ENCODE data around the gene NIPAL3. TPM values are rescaled to one million over a fixed set of nuclear protein-coding genes. Genes with fewer than 3 reads are reported as not detected.

NIPAL3 gene
- total RNA-seq, 4 donors from 2014 or later: 25.0 to 36.5 (median 31.3) TPM

- Histone ChIP-seq H3K4me1 (peaks cover 5 to 43% (median 11%) of the 10 kb centered on the region in 3 donors), H3K36me3 (no peaks in the 10 kb centered on the region), H3K27ac (no peak overlapping the region), H3K27me3 (no peaks in the 10 kb centered on the region), H3K9me3 (no peaks in the 10 kb centered on the region), H3K4me3 (no peak overlapping the region)
- 90 to 91% methylated on average over 7 of the region's 7 CpGs for WGBS, 2 donors
- intact Hi-C loops (cut with DNase I): no loop called here
- TF ChIP-seq POLR2A (IDR thresholded peaks at IDR 0.05): no peak
- TF ChIP-seq, protein P1, sequence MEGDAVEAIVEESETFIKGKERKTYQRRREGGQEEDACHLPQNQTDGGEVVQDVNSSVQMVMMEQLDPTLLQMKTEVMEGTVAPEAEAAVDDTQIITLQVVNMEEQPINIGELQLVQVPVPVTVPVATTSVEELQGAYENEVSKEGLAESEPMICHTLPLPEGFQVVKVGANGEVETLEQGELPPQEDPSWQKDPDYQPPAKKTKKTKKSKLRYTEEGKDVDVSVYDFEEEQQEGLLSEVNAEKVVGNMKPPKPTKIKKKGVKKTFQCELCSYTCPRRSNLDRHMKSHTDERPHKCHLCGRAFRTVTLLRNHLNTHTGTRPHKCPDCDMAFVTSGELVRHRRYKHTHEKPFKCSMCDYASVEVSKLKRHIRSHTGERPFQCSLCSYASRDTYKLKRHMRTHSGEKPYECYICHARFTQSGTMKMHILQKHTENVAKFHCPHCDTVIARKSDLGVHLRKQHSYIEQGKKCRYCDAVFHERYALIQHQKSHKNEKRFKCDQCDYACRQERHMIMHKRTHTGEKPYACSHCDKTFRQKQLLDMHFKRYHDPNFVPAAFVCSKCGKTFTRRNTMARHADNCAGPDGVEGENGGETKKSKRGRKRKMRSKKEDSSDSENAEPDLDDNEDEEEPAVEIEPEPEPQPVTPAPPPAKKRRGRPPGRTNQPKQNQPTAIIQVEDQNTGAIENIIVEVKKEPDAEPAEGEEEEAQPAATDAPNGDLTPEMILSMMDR (IDR thresholded peaks at IDR 0.05): no peak
- DNase-seq: no peak
These were observed 4.9 kb upstream of the NIPAL3 start for GRCh38 chr1:24410750-24411149.

DNA sequence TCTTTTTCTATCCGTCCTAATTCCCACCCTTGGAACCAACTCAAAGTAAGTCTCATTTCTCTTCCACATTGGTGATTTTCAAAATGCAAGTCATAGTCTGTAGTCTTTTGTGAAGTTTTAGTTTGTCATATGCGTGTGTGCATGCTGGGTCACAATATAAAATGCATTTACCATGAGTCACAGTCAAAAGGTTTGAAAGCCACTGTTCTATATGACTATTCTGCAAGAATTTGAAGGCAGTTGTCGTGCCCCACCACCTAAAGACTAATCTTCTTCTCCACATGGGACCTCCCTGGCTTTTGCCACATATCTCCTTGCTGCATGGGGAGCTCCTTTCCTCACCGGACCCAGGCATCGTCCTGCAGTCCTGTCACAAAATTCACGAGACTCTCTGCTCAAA is 3.6 kb upstream of the NIPAL3 start:
- Histone ChIP-seq H3K9me3 (no peaks in the 10 kb centered on the region), H3K36me3 (no peaks in the 10 kb centered on the region), H3K4me1 (peaks cover 10 to 55% (median 17%) of the 10 kb centered on the region in 3 donors), H3K27ac (peak overlapping the region in 2 of 4 donors; percentile 24 to 89), H3K27me3 (no peaks in the 10 kb centered on the region), H3K4me3 (no peak overlapping the region)
- intact Hi-C loops (cut with DNase I): no loop called here
- WGBS, 2 donors: 65 to 69% methylated on average over 6 of the region's 6 CpGs
- TF ChIP-seq, protein P1 (IDR thresholded peaks at IDR 0.05): no peak
- no peak for TF ChIP-seq POLR2A (IDR thresholded peaks at IDR 0.05)
- DNase-seq: no peak

DNA sequence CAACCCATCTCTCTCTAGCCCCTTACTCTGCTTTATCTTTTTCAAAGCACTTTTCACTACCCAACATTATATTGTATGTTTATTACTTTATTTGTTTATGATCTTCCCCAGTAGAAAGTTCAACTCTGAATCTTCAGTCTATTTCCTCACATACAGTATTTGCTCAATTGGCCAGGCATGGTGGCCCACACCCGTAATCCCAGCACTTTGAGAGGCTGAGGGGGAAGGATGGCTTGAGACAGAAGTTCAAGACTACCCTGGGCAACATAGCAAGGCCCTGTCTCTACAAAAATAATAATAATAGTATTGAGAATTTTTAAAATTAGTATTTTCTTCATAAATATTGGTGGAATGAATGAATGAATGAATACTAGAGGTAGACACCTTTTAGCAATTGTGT is 3.2 kb upstream of the NIPAL3 start:
- no peaks in the 10 kb centered on the region for H3K36me3 ChIP-seq
- peaks cover 11 to 59% (median 20%) of the 10 kb centered on the region in 3 donors for H3K4me1 ChIP-seq
- TF ChIP-seq, protein P1 (IDR thresholded peaks at IDR 0.05): no peak
- TF ChIP-seq POLR2A (IDR thresholded peaks at IDR 0.05): no peak
- intact Hi-C loops (cut with DNase I): no loop called here
- peak overlapping the region in 3 of 4 donors; percentile 24 to 89 (median 89) for H3K27ac ChIP-seq
- no peaks in the 10 kb centered on the region for H3K9me3 ChIP-seq
- H3K4me3 ChIP-seq: no peak overlapping the region
- 79 to 92% methylated on average over 1 of the region's 1 CpG for WGBS, 2 donors
- DNase-seq: no peak
- no peaks in the 10 kb centered on the region for H3K27me3 ChIP-seq

DNA sequence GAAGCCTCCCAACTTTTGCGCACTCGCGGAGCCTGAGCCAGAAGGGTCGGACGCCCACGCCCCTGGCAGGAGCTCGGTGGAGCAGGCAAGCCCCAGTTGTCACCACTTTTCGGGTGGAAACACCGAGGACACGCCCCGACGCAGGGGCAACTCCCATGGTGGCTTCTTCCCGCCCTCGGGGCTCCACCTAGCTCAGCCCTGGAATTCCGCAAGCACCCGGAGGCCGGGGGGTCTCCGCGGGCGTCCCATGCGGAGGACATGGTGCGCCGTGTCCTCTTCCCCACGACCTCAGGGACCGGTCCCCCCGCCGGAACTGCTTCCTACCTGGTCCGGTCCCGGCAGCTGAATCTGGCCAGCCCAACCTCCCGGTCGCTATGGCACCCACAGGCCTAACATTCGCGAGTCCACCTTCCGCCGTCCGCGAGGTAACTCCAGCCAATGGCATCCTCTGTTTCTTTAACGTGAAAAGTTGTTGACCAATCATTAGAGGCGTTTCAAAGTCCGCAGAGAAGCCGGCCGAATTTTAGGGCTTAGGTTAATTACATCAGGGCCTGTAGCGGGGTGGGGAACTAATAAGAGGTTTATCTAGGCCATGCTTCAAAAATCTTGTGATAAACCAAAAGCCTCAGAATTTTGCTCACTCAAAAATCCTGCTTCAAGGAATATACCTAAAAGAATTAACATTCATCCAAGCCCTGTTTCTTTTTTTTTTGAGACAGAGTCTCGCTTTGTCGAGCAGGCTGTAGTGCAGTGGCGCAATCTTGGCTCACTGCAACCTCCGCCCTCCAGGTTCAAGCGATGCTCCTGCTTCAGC is 2.0 kb upstream of the NIPAL3 start, which contains the start of gene STPG1:
Gene STPG1 (minus strand): TSS at position 433 of the 814 bp plus-strand sequence. CDS start 12,394 bp downstream, outside the sequence.
- peak; percentile 20 for DNase-seq
- Histone ChIP-seq H3K27me3 (no peaks in the 10 kb centered on the region), H3K36me3 (no peaks in the 10 kb centered on the region), H3K4me1 (peaks cover 23 to 71% (median 29%) of the 10 kb centered on the region in 3 donors), H3K9me3 (no peaks in the 10 kb centered on the region), H3K4me3 (peak within 1 kb of the TSS; percentile 64 to 73 (median 68)), H3K27ac (peak within 1 kb of the TSS; percentile 76 to 89 (median 87))
- TF ChIP-seq, protein P1 (IDR thresholded peaks at IDR 0.05): no peak
- peak in 1 of 4 donors; percentile 43 for TF ChIP-seq POLR2A (IDR thresholded peaks at IDR 0.05)
- 2 to 22% methylated on average over 11 to 15 of the region's 48 CpGs for WGBS, 2 donors
- intact Hi-C loops (cut with DNase I): no loop called here

- peak overlapping the region; percentile 38 to 86 (median 82) for H3K27ac ChIP-seq
- peak overlapping the region; percentile 37 to 72 (median 64) for H3K4me3 ChIP-seq
- H3K27me3 ChIP-seq: no peaks in the 10 kb centered on the region
- no peaks in the 10 kb centered on the region for H3K9me3 ChIP-seq
- H3K4me1 ChIP-seq: peaks cover 32 to 76% (median 36%) of the 10 kb centered on the region in 3 donors
- no peak for DNase-seq
- TF ChIP-seq, protein P1 (IDR thresholded peaks at IDR 0.05): no peak
- no peak for TF ChIP-seq POLR2A (IDR thresholded peaks at IDR 0.05)
- peaks cover 0 to 5% (median 0%) of the 10 kb centered on the region in 3 donors for H3K36me3 ChIP-seq
- intact Hi-C loops (cut with DNase I): no loop called here
- 62 to 63% methylated on average over 19 to 22 of the region's 22 CpGs for whole genome bisulfite sequencing, 2 donors
These were observed 748 bp upstream of the NIPAL3 start for GRCh38 chr1:24414775-24415333.
